Body of pancreas (tissue), 4 donors: ENCODE results near the gene PPP1R37. TPM values are rescaled to one million over a fixed set of nuclear protein-coding genes. Genes with fewer than 3 reads are reported as not detected.

Experiments
- ATAC-seq: fragments of 150-250 bp; one replicate; pipeline ENCODE4 v1.9.1; 2016
- DNase-seq, 4 donors: peaks; one replicate each; pipeline ENCODE4 v3.0.0-alpha.2; 2019
- H3K27ac ChIP-seq, 4 donors: fragments of 200-600 bp; sonication (generic); 1 replicate in 3 of 4; 2 replicates in 1 of 4; pipeline versions ENCODE4 v1.5.1 to v1.6.1; 2016 to 2019; ENCODE audit warnings: mild to moderate bottlenecking in 1 of 4, mixed read lengths in 1 of 4, moderate library complexity in 1 of 4
- H3K27me3 ChIP-seq, 2 donors: fragments of 200-600 bp; sonication (generic); one replicate each; pipeline ENCODE4 v1.6.0; 2016; ENCODE audit warnings: mild to moderate bottlenecking in 1 of 2
- H3K36me3 ChIP-seq, 2 donors: fragments of 200-600 bp; sonication (generic); replicated peaks in 1 of 2; 2 replicates each; pipeline ENCODE4 v1.5.1; 2016; ENCODE audit warnings: low read depth in 2 of 2; ENCODE audit not compliant: insufficient read depth in 1 of 2
- H3K4me1 ChIP-seq: fragments of 200-600 bp; sonication (generic); one replicate; pipeline ENCODE4 v1.6.0; 2016
- H3K4me3 ChIP-seq, 2 donors: fragments of 200-600 bp; sonication (generic); 1 replicate in 1 of 2; 2 replicates in 1 of 2; pipeline ENCODE4 v1.5.1; 2016 to 2019
- H3K9me3 ChIP-seq, 3 donors: fragments of 200-600 bp; sonication (generic); 1 replicate in 2 of 3; 2 replicates in 1 of 3; pipeline ENCODE4 v1.5.1; 2016
- CTCF ChIP-seq, 7 experiments: fragments of 450-650 bp in 4 of 7; fragments of 200-600 bp in 3 of 7; sonication (generic) in 3 of 7; IDR thresholded peaks; one replicate each; pipeline ENCODE4 v1.5.1; 2016 to 2019; ENCODE audit warnings: antibody characterized with exemption in 7 of 7
- POLR2A ChIP-seq, 3 donors: fragments of 450-650 bp; IDR thresholded peaks; one replicate each; pipeline ENCODE4 v1.6.1; 2016; ENCODE audit warnings: antibody characterized with exemption in 3 of 3, mild to moderate bottlenecking in 2 of 3
- WGBS, 2 donors: methylation state at CpG; one replicate each; pipeline ENCODE4 v1.1.5; 2017; 5-methylcytosine and 5-hydroxymethylcytosine counted together
- intact Hi-C: fragments of 100-400 bp; cut with DNase I; formaldehyde crosslinking; loops from one replicate; pipeline ENCODE4 v1.15.1; 2023
- total RNA-seq, 2 donors: library from RNA; depleted of rRNA; stranded (reverse); fragments of >200 nt; gene quantifications; one replicate each; pipeline ENCODE4 v1.1.0, GENCODE V29; 2016

PPP1R37 gene
- total RNA-seq, 2 donors from 2014 or later: 16.6 to 49.8 TPM

- intact Hi-C loops: no loop called here
- peak in 1 of 4 donors; percentile 24 for DNase-seq
- Histone ChIP-seq H3K9me3 (no peaks in the 10 kb centered on the region), H3K4me3 (no peak overlapping the region), H3K36me3 (no peaks in the 10 kb centered on the region), H3K27me3 (no peaks in the 10 kb centered on the region), H3K27ac (no peak overlapping the region), H3K4me1 (peaks cover 3% of the 10 kb centered on the region)
- ATAC-seq: peak; percentile 15
- TF ChIP-seq POLR2A (IDR thresholded peaks at IDR 0.05) (no peak), CTCF (IDR thresholded peaks at IDR 0.05) (peak in 1 of 7 experiments; percentile 6)
- WGBS, 2 donors: 57 to 59% methylated on average over 4 to 10 of the region's 13 CpGs
Measured at GRCh38 chr19:45130888-45131615, 38.1 kb downstream of the PPP1R37 start.

- intact Hi-C loops: no loop called here
- H3K4me3 ChIP-seq: no peak overlapping the region
- DNase-seq (no peak), ATAC-seq (no peak)
- no peaks in the 10 kb centered on the region for H3K36me3 ChIP-seq
- peaks cover 14% of the 10 kb centered on the region for H3K4me1 ChIP-seq
- H3K27ac ChIP-seq: no peak overlapping the region
- no peaks in the 10 kb centered on the region for H3K9me3 ChIP-seq
- WGBS, 2 donors: 95 to 96% methylated on average over 4 to 8 of the region's 8 CpGs
- TF ChIP-seq CTCF (IDR thresholded peaks at IDR 0.05) (no peak), POLR2A (IDR thresholded peaks at IDR 0.05) (no peak)
- H3K27me3 ChIP-seq: no peaks in the 10 kb centered on the region
Measured at GRCh38 chr19:45133661-45134060, 40.7 kb downstream of the PPP1R37 start.

- no peak for DNase-seq
- intact Hi-C loops: no loop called here
- H3K9me3 ChIP-seq: no peaks in the 10 kb centered on the region
- H3K27me3 ChIP-seq: no peaks in the 10 kb centered on the region
- 96 to 97% methylated on average over 21 of the region's 21 CpGs for WGBS, 2 donors
- TF ChIP-seq POLR2A (IDR thresholded peaks at IDR 0.05) (no peak), CTCF (IDR thresholded peaks at IDR 0.05) (no peak)
- H3K27ac ChIP-seq: no peak overlapping the region
- ATAC-seq: no peak
- H3K4me3 ChIP-seq: no peak overlapping the region
- peaks cover 14% of the 10 kb centered on the region for H3K4me1 ChIP-seq
- H3K36me3 ChIP-seq: no peaks in the 10 kb centered on the region
Measured at GRCh38 chr19:45135176-45135885, 42.4 kb downstream of the PPP1R37 start.

- no peak overlapping the region for H3K27ac ChIP-seq
- H3K4me1 ChIP-seq: peaks cover 14% of the 10 kb centered on the region
- H3K27me3 ChIP-seq: no peaks in the 10 kb centered on the region
- DNase-seq: no peak
- WGBS, 2 donors: 75 to 81% methylated on average over 9 to 12 of the region's 12 CpGs
- intact Hi-C loops: no loop called here
- H3K9me3 ChIP-seq: no peaks in the 10 kb centered on the region
- TF ChIP-seq POLR2A (IDR thresholded peaks at IDR 0.05): no peak
- no peak for TF ChIP-seq CTCF (IDR thresholded peaks at IDR 0.05)
- no peak for ATAC-seq
- no peak overlapping the region for H3K4me3 ChIP-seq
- H3K36me3 ChIP-seq: peaks cover 0 to 2% of the 10 kb centered on the region in 2 donors
Measured at GRCh38 chr19:45136507-45137178, 43.7 kb downstream of the PPP1R37 start.
